GM04503 (cell line): ENCODE data around the gene UBA1.
A peak's percentile ranks its signal among the peaks of the same experiment; 100 is the strongest.

ENCODE experiments used
- DNase-seq: peaks from one replicate; pipeline ENCODE4 v3.0.0-alpha.2; 2012; ENCODE audit warnings: low read depth

Gene UBA1

GRCh38 chrX:47189906-47190305 is 3.7 kb upstream of the UBA1 start:
- no peak for DNase-seq

GRCh38 chrX:47190445-47191269 is 3.0 kb upstream of the UBA1 start:
- DNase-seq, result peak; percentile 45

DNA sequence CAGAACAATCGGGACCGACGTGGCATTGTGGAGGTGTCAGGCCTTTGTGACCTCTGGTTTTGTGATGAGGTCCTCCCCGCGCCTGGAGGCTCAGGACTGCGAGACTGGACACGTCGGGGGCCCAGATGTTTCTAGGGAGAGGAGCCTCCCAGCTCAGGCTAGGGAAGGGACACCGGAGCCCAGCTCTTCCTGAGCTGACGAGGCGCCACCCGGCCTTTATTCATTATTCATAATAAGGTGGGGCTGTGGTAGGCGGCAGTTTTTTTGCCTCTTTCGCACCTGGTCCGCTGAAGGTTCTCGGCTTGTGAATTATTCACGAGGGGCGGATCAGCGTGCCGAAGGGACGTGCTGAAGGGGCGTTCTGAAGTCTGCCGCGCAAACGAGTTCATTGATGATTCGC is 2.3 kb upstream of the UBA1 start:
- DNase-seq, result no peak

GRCh38 chrX:47191806-47192401 is 1.7 kb upstream of the UBA1 start:
- no peak for DNase-seq

DNA sequence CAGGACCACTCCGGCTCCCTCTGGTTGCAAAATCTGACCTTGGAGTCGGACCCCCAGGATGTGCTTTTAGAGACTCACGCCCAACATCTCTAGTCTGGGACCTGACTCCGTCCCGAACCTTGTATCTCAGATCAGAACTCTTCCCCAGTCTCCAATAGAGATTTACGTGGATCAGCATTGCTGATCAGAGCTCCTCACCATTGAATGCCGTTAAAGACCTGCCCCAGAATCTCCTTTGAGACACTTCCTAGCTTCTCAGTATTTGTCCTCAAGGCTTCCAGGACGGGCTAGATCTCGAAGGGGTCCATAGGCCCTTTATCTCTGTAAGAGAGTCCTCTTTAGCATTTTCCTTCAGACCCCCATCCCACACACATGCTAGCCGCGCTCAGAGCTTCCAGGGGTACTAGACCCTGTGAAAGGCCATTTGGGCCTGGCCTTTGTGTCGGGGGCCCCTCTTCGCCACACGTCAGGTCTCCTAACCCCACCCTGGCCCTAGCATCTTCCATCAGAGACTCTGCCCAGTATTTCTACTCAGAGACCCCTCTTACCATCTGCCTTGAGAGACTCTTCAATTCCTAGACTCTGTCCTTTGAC is 662 bp downstream of the UBA1 start:
- DNase-seq, result no peak

DNA sequence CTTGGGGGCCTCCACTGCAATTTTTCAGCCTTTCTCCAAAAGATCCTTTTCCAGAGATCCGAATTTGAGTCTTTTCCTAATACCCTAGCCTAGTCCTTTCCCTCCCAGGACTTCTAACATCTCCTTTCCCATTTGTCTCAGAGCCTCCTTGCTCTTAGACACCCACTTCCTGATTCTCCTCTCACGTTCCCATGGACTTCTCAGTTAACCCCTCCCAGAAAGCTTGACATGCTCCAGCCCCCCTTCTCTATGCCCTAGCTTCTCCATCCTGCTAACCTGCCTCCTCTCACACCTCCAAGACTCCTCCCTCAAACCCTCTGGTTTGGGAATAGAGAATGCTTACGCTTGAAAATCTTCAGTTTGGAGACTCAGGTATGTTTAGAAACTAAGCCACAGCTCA is 2.5 kb downstream of the UBA1 start:
- no peak for DNase-seq

- DNase-seq, result no peak
Measured at GRCh38 chrX:47197526-47197925, 3.9 kb downstream of the UBA1 start.

DNA sequence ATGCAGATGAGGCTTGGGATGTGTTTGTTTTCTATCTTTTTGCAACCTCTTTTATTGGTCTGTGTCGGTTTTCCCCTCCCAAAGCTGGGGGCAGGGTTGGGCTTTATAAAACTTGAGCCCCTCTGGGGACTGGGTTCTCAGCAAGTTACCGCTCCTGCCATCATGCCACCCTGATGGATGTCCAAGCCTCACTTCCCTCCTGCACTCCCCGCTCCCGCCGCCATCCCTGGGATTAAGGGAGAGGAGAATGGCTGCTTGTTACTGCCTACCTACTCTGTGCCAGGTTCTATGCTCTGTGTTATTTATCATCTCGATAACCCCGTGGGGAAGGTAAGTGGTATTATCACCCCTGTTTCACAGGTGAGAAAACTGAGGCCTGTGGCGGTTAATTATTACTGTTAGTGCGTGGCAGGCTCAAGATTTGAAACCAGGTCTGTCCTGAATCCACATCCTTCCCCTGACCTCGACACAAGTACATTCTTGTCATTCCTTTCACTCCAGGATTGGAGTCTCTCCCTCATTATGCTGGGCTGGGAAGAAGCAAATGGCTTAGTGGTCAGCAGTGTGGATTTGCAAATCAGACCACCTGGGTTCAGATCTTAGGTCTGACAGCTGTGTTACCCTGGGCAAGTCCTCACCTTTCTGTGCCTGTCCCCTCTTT is 4.5 kb downstream of the UBA1 start:
- no peak for DNase-seq

GRCh38 chrX:47198687-47199080 is 5.1 kb downstream of the UBA1 start:
- DNase-seq, result no peak

- no peak for DNase-seq
Measured at GRCh38 chrX:47199286-47199685, 5.7 kb downstream of the UBA1 start.

DNA sequence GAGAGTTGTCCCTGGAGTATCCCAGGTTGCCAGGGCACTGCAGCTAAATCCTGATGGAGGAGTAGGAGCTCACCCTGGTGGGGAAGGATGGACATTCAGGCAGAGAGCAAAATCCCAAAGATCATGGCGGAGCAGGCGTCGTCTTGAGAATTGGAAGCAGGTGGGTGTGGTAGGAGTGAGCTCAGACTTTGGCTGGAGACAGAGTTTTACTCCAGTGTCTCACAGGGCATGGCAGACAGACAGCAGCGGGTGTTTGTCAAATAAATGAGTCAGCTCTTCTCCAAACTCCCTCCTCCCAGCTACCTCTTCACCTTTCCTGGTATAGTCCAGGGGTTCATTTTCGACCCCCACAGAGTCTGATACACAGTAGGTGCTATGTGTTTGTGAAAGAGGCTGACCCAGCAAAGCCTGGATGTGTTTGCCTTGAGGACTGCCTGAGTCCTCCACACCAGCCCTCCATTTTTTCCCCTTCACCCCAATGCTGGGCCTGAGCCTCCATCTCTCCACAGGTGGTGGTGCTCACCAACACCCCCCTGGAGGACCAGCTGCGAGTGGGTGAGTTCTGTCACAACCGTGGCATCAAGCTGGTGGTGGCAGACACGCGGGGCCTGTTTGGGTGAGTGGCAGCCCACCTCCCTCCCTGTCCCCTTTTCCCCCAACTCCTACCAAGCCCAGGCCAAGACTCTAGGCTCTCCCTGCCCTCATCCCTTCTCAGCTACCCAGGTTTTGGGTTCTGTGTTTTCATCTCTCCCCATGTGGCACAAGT is 6.9 kb downstream of the UBA1 start:
- peak; percentile 58 for DNase-seq

DNA sequence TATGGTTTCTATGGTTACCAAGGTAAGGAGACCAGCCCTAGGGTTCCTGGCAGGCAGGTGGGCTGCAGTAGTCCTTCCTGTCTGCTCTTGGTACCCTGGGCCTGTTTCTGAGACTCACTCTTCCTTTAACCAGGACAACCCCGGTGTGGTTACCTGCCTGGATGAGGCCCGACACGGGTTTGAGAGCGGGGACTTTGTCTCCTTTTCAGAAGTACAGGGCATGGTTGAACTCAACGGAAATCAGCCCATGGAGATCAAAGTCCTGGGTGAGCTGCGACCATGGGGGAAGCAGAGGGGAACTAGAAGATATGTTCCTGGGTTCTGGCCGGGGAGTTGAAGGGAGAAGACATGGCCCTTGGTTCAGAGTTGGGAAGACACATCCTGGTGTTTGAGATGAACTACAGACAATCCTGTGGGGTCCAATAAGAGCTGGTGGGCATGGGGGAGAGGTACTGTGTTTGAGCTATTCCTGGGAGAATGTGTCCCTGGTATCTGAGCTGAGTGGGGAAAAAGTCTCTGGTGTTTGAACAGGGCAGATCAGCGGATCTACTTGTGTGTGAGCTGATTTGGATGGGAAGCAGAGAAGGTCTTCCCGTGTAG is 7.8 kb downstream of the UBA1 start:
- DNase-seq, result no peak

GRCh38 chrX:47202316-47202715 is 8.7 kb downstream of the UBA1 start:
- DNase-seq, result no peak

DNA sequence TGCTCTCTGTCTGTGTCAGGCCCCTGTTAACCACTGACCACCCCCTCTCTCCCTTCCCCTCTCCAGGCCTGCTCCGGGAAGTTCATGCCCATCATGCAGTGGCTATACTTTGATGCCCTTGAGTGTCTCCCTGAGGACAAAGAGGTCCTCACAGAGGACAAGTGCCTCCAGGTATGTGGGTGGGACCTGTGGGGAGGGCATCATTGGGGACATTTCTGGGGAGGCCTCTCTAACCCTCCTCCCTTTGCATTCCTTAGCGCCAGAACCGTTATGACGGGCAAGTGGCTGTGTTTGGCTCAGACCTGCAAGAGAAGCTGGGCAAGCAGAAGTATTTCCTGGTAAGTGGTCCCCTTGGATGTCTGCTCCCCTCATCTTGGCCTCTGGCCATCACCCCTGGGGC is 9.2 kb downstream of the UBA1 start:
- DNase-seq, result no peak

- no peak for DNase-seq
Measured at GRCh38 chrX:47204970-47205369, 11.3 kb downstream of the UBA1 start.

- no peak for DNase-seq
Measured at GRCh38 chrX:47206316-47206715, 12.7 kb downstream of the UBA1 start.

- no peak for DNase-seq
Measured at GRCh38 chrX:47208108-47208507, 14.5 kb downstream of the UBA1 start.

- DNase-seq, result no peak
Measured at GRCh38 chrX:47209508-47210238, 16.0 kb downstream of the UBA1 start.

- no peak for DNase-seq
Measured at GRCh38 chrX:47210661-47211425, 17.2 kb downstream of the UBA1 start.
